Measurements from ENCODE around the gene GABRE.
"Not testable (repeated sequence)": the region's sequence is repeated elsewhere in the genome, so short reads cannot be mapped to it uniquely, and the experiment has no call there.

The GABRE gene

DNA sequence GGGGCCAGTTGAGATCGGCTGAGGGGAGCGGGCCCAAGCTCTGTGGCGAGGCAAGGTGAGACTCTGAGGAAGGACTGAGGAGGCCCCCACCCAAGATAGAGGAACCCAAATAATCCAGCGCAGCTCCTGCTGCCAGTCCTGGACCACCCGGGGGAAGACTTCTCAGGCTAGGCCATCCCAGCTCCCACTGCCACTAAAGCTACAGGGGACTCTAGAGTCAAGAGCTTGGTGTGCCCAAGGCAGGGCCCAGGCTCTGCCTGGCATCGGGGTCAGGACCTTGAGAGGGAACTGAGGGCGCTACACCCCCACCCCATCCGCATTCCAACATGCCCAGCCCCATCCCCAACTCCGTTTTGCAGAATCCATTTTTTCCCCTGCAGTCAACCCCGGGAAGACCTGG lies 53.2 kb downstream of the GABRE start:
- Histone ChIP-seq H3K27me3 (ENCODE audit: control insufficient read depth, insufficient read depth, low read length) (no peaks in the 10 kb centered on the region), H3K4me1 (ENCODE audit: control insufficient read depth, insufficient read depth, low read length) (no peaks in the 10 kb centered on the region), H3K9ac (ENCODE audit: low read depth, low read length) (no peak overlapping the region), H3K9me3 (ENCODE audit: control insufficient read depth, insufficient read depth, low read length) (peaks cover 32% of the 10 kb centered on the region), H3K27ac (ENCODE audit: low read depth, low read length) (no peak overlapping the region), H3K4me3 (ENCODE audit: low read depth, low read length) (no peak overlapping the region), H3K36me3 (ENCODE audit: control insufficient read depth, insufficient read depth, low read length) (no peaks in the 10 kb centered on the region)

DNA sequence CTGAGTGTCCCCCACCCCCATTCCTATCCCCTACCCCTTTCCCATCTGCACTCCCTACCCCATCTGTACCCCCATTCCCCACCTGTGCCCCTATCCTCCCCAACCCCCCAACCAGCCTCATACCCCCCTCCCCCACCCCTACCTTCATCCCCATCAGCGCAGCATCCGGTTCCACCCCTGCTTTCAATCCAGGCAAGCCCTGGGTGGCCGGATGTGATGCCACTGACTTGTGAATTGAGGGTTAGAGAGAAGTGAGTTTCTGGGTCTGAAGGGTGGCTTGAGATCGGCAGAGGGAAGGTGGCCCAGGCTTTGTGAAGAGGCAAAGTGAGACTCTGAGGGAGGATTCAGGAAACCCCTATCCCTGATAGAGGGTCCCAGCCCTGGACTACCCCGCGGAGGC lies 53.9 kb downstream of the GABRE start:
- Histone ChIP-seq H3K27me3 (ENCODE audit: control insufficient read depth, insufficient read depth, low read length) (no peaks in the 10 kb centered on the region), H3K4me1 (ENCODE audit: control insufficient read depth, insufficient read depth, low read length) (no peaks in the 10 kb centered on the region), H3K27ac (ENCODE audit: low read depth, low read length) (no peak overlapping the region), H3K4me3 (ENCODE audit: low read depth, low read length) (no peak overlapping the region), H3K9me3 (ENCODE audit: control insufficient read depth, insufficient read depth, low read length) (peaks cover 24% of the 10 kb centered on the region), H3K36me3 (ENCODE audit: control insufficient read depth, insufficient read depth, low read length) (no peaks in the 10 kb centered on the region), H3K9ac (ENCODE audit: low read depth, low read length) (no peak overlapping the region)

DNA sequence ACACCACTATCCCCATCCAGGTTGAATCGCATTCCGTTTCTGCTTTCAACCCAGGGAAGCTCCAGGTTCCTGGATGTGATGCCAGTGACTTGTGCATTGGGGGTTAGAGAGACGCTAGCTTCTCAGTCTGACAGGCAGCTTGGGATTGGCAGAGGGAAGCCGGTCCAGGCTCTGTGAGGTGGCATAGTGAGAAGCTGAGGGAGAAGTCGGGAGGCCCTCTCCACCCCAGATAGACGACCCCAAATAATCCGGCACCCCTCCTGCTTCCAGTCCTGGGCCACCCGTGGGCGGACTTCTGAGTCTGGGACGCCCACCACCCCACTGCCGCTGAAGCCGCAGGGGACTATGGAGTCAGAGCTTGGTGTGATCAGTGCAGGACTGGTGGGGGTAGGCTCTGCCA lies 54.4 kb downstream of the GABRE start:
- Histone ChIP-seq H3K4me3 (ENCODE audit: low read depth, low read length) (no peak overlapping the region), H3K36me3 (ENCODE audit: control insufficient read depth, insufficient read depth, low read length) (no peaks in the 10 kb centered on the region), H3K4me1 (ENCODE audit: control insufficient read depth, insufficient read depth, low read length) (no peaks in the 10 kb centered on the region), H3K27me3 (ENCODE audit: control insufficient read depth, insufficient read depth, low read length) (no peaks in the 10 kb centered on the region), H3K9ac (ENCODE audit: low read depth, low read length) (no peak overlapping the region), H3K27ac (ENCODE audit: low read depth, low read length) (no peak overlapping the region), H3K9me3 (ENCODE audit: control insufficient read depth, insufficient read depth, low read length) (peaks cover 20% of the 10 kb centered on the region)

DNA sequence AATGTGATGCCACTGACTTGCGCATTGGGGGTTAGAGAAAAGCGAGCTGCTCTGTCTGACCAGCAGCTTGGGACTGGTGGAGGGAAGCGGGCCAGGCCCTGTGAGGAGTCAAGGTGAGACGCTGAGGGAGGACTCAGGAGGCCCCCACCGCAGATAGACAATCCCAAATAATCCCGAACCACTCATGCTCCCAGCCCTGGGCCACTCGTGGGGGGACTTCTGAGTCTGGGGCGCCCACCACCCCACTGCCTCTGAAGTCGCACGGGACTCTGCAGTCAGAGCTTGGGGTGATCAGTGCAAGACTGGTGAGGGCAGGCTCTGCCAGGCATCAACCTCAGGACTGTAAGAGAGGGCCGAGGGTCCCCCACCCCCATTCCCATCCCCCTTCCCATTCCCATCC lies 54.9 kb downstream of the GABRE start:
- Histone ChIP-seq H3K27me3 (ENCODE audit: control insufficient read depth, insufficient read depth, low read length) (no peaks in the 10 kb centered on the region), H3K27ac (ENCODE audit: low read depth, low read length) (no peak overlapping the region), H3K9ac (ENCODE audit: low read depth, low read length) (no peak overlapping the region), H3K9me3 (ENCODE audit: control insufficient read depth, insufficient read depth, low read length) (peaks cover 18% of the 10 kb centered on the region), H3K4me3 (ENCODE audit: low read depth, low read length) (no peak overlapping the region), H3K36me3 (ENCODE audit: control insufficient read depth, insufficient read depth, low read length) (no peaks in the 10 kb centered on the region), H3K4me1 (ENCODE audit: control insufficient read depth, insufficient read depth, low read length) (no peaks in the 10 kb centered on the region)

DNA sequence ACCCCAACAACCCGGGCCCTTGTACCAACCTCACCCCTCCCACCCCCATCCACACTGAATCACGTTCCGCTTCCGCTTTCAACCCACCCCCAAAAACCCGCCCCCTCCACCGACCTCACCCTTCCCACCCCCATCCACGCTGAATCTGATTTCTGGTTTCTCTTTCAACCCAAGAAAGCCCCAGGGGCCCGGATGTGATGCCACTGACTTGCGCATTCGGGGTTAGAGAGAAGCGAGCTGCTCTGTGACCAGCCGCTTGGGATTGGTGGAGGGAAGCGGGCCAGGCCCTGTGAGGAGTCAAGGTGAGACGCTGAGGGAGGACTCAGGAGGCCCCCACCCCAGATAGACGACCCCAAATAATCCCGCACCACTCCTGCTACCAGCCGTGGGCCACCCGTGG lies 55.7 kb downstream of the GABRE start:
- not testable (repeated sequence) for H3K4me1 ChIP-seq (ENCODE audit: control insufficient read depth, insufficient read depth, low read length); H3K27me3 ChIP-seq (ENCODE audit: control insufficient read depth, insufficient read depth, low read length); H3K36me3 ChIP-seq (ENCODE audit: control insufficient read depth, insufficient read depth, low read length); H3K9ac ChIP-seq (ENCODE audit: low read depth, low read length); H3K27ac ChIP-seq (ENCODE audit: low read depth, low read length); H3K4me3 ChIP-seq (ENCODE audit: low read depth, low read length)
- peaks cover 18% of the 10 kb centered on the region for H3K9me3 ChIP-seq (ENCODE audit: control insufficient read depth, insufficient read depth, low read length)

DNA sequence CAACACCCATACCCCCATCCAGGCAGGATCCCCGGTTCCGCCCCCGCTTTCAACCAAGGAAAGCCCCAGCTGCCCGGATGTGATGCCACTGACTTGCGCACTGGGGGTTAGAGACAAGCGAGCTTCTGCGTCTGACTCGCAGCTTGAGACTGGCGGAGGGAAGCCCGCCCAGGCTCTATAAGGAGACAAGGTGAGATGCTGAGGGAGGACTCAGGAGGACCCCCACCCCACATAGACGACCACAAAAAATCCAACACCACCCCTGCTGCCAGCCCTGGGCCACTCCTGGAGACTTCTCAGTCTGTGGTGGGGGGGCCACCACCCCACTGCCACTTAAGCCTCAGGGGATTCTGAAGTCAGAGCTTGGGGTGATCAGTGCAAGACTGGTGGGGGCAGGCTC lies 61.7 kb downstream of the GABRE start, which contains the start of gene MAGEA4:
Gene MAGEA4 (plus strand): TSS at position 110 of the 400 bp plus-strand sequence. CDS start 10,776 bp downstream, outside the sequence.
- Histone ChIP-seq H3K27ac (ENCODE audit: low read depth, low read length) (no peak within 1 kb of the TSS), H3K27me3 (ENCODE audit: control insufficient read depth, insufficient read depth, low read length) (no peaks in the 10 kb centered on the region), H3K9me3 (ENCODE audit: control insufficient read depth, insufficient read depth, low read length) (peaks cover 10% of the 10 kb centered on the region; the same call in 1 of the 2 replicates), H3K4me3 (ENCODE audit: low read depth, low read length) (no peak within 1 kb of the TSS), H3K4me1 (ENCODE audit: control insufficient read depth, insufficient read depth, low read length) (no peaks in the 10 kb centered on the region), H3K36me3 (ENCODE audit: control insufficient read depth, insufficient read depth, low read length) (no peaks in the 10 kb centered on the region), H3K9ac (ENCODE audit: low read depth, low read length) (no peak within 1 kb of the TSS)

DNA sequence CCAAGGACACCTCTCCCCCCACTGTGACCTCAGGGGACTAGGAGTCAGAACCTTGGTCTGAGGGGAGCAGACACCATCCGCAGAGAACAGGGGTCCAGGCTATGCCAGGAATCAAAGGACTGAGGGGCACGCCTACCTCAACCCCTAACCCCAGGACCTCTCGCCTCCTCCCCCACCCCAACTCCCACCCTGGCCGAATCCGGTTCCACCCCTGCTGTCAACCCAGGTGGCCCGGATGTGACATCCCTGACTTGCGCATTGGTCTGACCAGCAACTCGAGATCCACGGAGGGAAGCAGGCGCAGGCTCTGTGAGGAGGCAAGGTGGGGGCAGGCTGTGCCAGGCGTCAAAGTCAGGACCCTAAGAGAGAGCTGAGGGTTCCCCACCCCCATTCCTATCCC lies 62.3 kb downstream of the GABRE start:
- Histone ChIP-seq H3K27me3 (ENCODE audit: control insufficient read depth, insufficient read depth, low read length) (no peaks in the 10 kb centered on the region), H3K9ac (ENCODE audit: low read depth, low read length) (no peak overlapping the region), H3K4me3 (ENCODE audit: low read depth, low read length) (no peak overlapping the region), H3K9me3 (ENCODE audit: control insufficient read depth, insufficient read depth, low read length) (peaks cover 16% of the 10 kb centered on the region; the same call in 1 of the 2 replicates), H3K36me3 (ENCODE audit: control insufficient read depth, insufficient read depth, low read length) (no peaks in the 10 kb centered on the region), H3K4me1 (ENCODE audit: control insufficient read depth, insufficient read depth, low read length) (no peaks in the 10 kb centered on the region), H3K27ac (ENCODE audit: low read depth, low read length) (no peak overlapping the region)

DNA sequence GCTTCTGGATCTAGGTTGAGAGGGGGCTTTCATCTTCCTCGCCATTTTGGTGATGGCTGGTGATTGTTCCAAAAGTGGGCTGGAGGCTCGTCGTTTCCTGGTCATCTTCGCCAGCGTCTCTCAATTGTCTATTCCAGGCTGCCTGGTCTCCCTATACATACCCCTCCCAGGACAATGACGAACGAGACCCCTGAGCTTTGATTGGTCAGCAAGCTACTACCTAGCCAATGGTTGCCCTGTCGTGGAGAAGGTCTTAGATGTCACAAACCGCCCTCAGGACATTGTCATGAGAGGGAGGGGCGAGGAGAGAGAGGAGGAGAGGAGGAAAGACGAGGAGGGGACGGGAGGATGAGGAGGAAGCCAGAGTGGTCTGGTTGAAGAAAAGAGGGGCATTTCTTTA lies 69.5 kb downstream of the GABRE start:
- H3K27me3 ChIP-seq (ENCODE audit: control insufficient read depth, insufficient read depth, low read length) = no peaks in the 10 kb centered on the region
- no peaks in the 10 kb centered on the region for H3K4me1 ChIP-seq (ENCODE audit: control insufficient read depth, insufficient read depth, low read length)
- H3K4me3 ChIP-seq (ENCODE audit: low read depth, low read length) = no peak overlapping the region

More for the DNA sequence above, 69.5 kb downstream of the GABRE start:
- no peaks in the 10 kb centered on the region for H3K36me3 ChIP-seq (ENCODE audit: control insufficient read depth, insufficient read depth, low read length)
- no peak overlapping the region for H3K27ac ChIP-seq (ENCODE audit: low read depth, low read length)
- peaks cover 69% of the 10 kb centered on the region for H3K9me3 ChIP-seq (ENCODE audit: control insufficient read depth, insufficient read depth, low read length)
- no peak overlapping the region for H3K9ac ChIP-seq (ENCODE audit: low read depth, low read length)

Measured in HUES48 (cell line).